GM21360 (cell line): ENCODE results near the gene UBE2E2.
A peak's percentile ranks its signal among the peaks of the same experiment; 100 is the strongest.
"Not testable (repeated sequence)": the region's sequence is repeated elsewhere in the genome, so short reads cannot be mapped to it uniquely, and the experiment has no call there.

Experiments
- ATAC-seq: cut with Tn5 transposase; IDR thresholded peaks from one replicate; pipeline ENCODE4 v1.9.1; 2021; ENCODE audit warnings: mild to moderate bottlenecking, moderate library complexity; ENCODE audit not compliant: unreplicated experiment

Gene UBE2E2

GRCh38 chr3:23320586-23321570 is 117.8 kb downstream of the UBE2E2 start:
- ATAC-seq = no peak

- ATAC-seq = no peak
These were observed 121.6 kb downstream of the UBE2E2 start for GRCh38 chr3:23324745-23325144.

- peak; percentile 70 for ATAC-seq
These were observed 122.4 kb downstream of the UBE2E2 start for GRCh38 chr3:23325466-23326065.

GRCh38 chr3:23329471-23330105 is 126.5 kb downstream of the UBE2E2 start:
- no peak for ATAC-seq

DNA sequence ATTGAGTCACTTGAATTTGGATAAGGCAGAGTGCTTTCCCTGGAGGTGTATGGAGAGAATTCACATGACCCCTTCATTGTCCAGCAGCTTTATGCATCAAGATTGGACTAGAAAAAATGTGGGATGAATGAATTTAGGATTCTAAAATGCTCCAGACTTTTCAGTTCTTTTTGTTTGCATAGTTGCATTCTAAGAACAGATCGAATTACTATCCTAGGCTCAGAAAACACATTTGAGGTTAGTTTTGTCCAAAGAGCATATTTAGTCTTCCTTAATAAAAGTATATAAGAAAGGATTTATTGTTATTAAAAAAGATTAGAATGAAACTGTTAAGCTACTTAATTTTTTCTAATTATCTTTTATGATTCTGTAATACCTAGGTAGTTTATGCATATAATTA is 127.4 kb downstream of the UBE2E2 start:
- no peak for ATAC-seq

- ATAC-seq = no peak
These were observed 128.2 kb downstream of the UBE2E2 start for GRCh38 chr3:23331141-23331935.

GRCh38 chr3:23333633-23334032 is 130.5 kb downstream of the UBE2E2 start:
- no peak for ATAC-seq

- not testable (repeated sequence) for ATAC-seq
These were observed 133.7 kb downstream of the UBE2E2 start for GRCh38 chr3:23336853-23337252.

GRCh38 chr3:23341147-23341838 is 138.2 kb downstream of the UBE2E2 start:
- peak; percentile 57 for ATAC-seq

- no peak for ATAC-seq
These were observed 139.2 kb downstream of the UBE2E2 start for GRCh38 chr3:23342343-23342742.

GRCh38 chr3:23343509-23343908 is 140.4 kb downstream of the UBE2E2 start:
- no peak for ATAC-seq

GRCh38 chr3:23344886-23345285 is 141.8 kb downstream of the UBE2E2 start:
- ATAC-seq = no peak

DNA sequence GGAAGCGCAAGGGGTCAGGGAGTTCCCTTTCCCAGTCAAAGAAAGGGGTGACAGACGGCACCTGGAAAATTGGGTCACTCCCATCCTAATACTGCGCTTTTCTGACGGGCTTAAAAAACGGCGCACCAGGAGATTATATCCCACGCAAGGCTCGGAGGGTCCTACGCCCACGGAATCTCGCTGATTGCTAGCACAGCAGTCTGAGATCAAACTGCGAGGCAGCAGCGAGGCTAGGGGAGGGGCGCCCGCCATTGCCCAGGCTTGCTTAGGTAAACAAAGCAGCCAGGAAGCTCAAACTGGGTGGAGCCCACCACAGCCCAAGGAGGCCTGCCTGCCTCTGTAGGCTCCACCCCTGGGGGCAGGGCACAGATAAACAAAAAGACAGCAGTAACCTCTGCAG is 146.3 kb downstream of the UBE2E2 start:
- ATAC-seq = not testable (repeated sequence)

GRCh38 chr3:23356169-23356568 is 153.0 kb downstream of the UBE2E2 start:
- ATAC-seq = no peak

GRCh38 chr3:23356923-23357322 is 153.8 kb downstream of the UBE2E2 start:
- ATAC-seq = no peak

DNA sequence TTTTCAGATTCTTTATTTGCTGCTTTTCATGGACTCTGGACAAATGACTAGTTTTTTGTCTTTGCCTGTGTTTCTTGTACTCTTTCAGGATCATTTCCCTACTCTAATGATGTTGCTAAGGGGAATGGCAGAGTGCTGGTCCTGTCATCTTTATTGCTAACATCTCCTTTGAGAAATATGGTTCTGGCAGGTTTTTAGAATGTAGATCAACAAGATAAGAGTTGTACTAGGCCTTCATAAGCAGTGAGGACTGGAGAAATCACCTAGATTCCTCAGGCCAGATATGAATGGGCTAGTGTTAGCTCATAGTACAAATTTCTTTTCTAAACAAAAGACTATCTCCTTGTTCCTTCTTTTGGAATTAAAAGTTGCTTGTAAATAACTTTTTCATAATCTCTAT is 156.0 kb downstream of the UBE2E2 start:
- no peak for ATAC-seq

- no peak for ATAC-seq
These were observed 161.9 kb downstream of the UBE2E2 start for GRCh38 chr3:23365066-23365465.

GRCh38 chr3:23368731-23369130 is 165.6 kb downstream of the UBE2E2 start:
- no peak for ATAC-seq

DNA sequence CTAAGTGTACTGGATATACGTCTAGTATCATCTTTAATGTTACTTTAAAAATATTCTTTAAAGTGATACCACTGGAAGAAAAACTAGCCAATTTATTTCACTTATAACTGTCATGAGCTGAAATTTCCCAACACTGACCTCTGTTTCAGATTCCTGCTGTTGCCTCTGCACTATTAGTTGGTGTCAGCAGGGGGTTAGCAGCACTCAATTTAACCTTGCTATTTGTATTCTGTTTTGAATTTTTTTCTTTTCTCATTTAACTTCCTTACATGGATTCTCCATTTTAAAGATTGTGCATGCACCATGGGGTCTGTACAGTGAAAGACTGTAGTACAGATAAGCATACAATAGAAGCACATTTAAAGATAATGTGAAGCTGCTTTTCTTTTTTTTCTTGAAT is 169.2 kb downstream of the UBE2E2 start:
- ATAC-seq = no peak

DNA sequence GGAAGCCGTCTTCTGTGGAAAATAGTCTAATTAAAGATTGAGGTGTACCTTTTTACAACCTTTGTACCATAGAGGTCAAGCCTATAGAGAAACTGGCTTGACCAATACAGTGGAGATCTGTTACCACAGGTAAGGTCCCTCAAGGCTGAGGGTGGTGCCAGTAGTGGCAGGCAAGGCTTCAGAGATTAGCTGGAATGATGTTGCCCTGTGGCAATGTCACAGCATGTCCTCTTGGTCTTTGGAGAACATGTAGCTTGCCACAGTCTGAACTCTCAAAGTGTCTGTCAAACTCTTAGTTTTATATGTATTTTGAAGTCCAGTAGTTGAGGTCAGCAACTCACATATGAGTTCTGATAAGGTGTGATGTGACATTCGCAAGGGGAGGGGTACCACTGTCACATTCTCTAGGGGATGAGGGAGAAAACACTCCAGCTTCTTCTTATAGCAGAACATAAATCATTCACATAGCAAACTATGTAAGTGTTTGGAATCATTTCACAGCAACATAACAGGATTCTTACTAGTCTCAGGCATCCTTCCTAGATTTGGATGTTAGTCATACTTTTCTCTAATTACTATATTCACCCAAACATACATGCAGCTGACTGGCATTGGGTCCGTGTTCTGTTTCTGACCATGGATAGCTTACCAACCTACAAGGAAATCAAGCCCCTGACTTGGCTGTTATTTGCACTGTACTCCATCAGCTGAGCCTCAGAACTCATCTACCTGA is 173.6 kb downstream of the UBE2E2 start:
- ATAC-seq = no peak
